GM21737 (cell line): ENCODE results near the gene DBNDD1.

Experiments
- ATAC-seq: cut with Tn5 transposase; IDR thresholded peaks from one replicate; pipeline ENCODE4 v1.9.1; 2021; ENCODE audit warnings: mild to moderate bottlenecking, moderate library complexity; ENCODE audit not compliant: unreplicated experiment

The DBNDD1 gene

GRCh38 chr16:89965447-89966225 is 53.6 kb downstream of the DBNDD1 start:
- ATAC-seq, result no peak

DNA sequence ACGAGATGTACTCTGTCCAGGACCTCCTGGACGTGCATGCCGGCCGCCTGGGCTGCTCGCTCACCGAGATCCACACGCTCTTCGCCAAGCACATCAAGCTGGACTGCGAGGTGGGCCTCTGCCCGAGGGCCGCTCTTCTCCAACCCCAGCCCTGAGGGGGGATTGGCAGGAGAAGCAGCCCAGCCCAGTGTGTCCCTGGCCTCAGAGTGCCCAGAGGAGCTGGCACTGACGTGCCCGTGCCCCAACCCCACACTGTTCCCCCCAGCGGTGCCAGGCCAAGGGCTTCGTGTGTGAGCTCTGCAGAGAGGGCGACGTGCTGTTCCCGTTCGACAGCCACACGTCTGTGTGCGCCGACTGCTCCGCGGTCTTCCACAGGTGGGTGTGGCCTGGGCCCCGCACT is 55.1 kb downstream of the DBNDD1 start:
- no peak for ATAC-seq

GRCh38 chr16:89962754-89963498 is 56.3 kb downstream of the DBNDD1 start:
- no peak for ATAC-seq

DNA sequence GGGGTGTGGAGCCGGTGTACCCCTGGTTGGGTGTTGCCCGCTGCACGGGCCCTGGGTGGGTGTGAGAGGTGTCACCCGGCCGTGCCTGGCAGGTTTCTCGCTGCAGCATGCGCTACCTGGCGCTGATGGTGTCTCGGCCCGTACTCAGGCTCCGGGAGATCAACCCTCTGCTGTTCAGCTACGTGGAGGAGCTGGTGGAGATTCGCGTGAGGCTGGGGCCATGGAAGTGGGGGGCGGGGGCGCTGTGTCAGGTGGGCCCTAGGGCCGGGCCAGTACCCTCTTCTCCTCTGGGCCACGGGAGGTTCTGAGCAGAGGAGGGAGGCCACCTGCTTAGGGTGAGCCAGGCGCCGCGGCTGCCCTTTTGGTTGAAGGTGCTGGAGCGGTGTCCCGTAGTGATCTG is 57.3 kb downstream of the DBNDD1 start:
- no peak for ATAC-seq

DNA sequence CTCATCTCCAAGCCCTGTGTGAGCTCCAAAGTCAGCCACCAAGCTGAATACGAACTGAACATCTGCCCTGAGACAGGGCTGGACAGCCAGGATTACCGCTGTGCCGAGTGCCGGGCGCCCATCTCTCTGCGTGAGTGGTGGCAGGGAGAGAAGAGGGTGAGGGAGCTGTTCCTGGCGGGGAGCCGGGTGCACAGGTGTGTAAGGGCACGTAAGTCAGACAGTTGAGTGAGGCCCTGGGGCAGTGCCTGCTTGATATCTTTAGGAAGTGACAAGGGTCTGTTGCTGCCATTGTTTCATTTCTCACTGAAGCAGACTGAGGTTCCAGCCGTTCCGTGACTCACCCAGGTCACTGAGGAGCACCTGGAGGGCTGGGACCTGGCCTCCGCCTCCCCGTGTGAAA is 58.3 kb downstream of the DBNDD1 start:
- ATAC-seq, result no peak

DNA sequence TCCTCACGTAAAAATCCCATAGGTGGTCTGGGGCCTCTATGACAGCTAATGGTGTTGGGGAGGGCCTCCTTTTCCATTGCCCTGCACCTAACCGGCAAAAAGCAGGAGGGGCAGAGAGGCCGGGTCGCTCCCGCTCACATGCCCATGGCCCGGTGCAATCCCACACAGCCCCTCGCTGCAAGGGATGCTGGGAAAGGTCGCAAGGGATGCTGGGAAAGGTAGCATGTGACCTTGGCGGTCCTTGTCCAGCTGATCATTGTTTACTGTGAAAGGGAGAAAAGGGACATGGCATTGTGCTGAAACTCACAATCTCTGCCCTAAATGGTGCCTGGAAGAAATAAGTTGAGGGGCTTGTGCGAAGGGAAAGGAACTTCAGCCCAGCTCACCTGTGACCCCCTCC is 60.7 kb downstream of the DBNDD1 start:
- no peak for ATAC-seq

DNA sequence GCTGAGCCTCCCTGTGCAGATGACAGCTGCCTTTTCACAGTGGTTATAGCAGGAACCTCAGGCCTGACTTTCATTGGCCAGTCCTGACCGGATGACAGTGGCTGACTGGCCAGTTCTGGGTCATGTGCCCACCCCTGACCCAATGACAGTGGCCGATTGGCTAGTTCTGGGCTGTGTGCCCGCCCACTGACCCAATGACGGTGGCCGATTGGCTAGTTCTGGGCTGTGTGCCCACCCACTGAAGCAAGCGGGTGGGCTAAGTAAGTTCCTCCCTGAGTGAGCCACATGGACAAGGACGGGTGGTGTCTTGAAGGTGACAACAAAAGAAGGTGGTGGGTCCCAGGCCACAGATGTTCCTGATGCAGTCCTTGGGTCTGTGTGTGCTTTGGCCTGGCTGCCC is 61.2 kb downstream of the DBNDD1 start:
- no peak for ATAC-seq

DNA sequence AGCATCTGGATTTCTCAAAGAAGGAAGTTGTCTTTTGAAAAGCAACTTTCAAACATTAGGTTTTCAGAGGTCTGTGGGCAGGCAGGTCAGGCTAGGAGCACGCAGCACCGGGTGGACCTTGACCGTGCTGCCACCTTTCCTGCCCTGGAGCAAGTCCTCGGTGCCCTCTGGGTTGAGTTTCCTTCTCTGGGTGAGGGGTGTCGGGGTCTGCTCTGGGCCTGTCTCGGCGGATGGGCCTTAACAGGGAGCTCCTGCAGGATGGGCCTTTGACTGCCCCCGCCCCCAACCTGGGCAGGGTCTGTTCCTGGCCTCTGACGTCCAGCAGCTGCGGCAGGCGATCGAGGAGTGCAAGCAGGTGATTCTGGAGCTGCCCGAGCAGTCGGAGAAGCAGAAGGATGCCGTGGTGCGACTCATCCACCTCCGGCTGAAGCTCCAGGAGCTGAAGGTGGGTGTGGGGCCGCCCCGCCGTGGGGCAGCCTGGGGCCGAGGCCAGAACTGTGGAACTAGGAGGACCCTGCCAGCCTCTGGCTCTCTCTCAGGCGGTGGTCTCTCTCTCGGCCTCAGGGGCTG is 62.0 kb downstream of the DBNDD1 start:
- no peak for ATAC-seq

DNA sequence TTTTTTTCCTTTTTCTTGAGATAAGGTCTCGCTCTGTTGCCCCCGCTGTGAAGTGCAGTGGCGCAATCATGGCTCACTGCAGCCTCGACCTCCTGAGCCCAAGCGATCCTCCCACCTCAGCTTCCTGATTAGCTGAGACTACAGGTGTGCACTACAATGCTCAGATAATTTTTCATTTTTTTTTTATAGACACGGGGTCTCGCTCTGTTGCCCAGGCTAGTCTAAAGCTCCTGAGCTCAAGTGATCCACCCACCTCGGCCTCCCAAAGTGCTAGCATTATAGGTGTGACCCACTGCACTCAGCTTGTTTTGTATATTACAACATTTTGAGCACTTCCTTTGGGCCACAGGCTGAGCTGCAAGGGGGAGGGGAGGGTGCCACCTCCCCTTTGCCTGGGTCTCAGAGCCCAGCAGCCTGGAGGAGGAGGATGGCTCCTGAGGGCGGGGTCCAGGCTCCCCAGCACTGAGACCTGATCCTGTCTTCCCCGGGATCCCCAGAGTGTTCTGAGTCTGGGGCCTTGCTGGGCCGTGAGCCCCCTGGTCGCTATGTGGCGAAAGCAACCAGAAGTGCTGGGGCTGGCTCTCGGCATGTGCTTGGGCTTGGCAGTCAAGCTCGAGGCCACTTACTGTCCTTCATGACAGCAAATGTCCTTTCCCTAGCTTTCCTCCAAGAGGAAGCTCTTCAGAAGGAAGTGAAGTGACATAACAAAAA is 62.6 kb downstream of the DBNDD1 start:
- no peak for ATAC-seq

DNA sequence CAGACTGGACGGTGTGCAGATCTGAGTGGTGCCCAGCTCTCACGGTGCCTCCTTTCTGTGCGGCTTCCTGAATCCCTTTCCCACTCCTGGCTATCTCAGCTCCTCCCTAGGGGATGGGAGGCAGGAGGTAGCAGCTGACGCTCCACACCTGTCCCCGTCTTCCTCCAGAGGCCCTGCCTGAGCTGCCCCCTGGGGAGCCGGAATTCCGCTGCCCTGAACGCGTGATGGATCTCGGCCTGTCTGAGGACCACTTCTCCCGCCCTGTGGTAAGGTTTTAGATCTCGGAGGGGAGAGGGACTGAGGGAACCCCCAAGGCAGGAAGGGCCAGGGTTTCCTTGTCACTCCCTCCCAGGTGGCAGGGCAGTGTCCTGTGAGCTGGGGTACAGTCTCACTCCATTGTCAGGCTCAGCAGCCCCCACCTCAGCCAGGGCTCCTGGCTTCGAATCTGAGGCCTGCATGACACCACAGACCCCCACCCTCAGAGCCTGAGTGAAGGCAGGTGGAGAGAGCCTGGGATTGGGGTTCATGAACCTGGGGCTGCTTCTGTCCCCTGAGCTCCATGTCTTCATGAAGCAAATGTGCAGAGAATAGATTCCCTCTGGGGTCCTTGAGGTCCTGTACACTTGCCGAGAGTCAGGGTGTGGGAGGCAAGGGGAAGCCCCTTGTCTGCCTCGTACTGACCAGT is 64.1 kb downstream of the DBNDD1 start:
- ATAC-seq, result no peak
